ENCODE data around the gene OR52E5.

- TF ChIP-seq, protein P1, sequence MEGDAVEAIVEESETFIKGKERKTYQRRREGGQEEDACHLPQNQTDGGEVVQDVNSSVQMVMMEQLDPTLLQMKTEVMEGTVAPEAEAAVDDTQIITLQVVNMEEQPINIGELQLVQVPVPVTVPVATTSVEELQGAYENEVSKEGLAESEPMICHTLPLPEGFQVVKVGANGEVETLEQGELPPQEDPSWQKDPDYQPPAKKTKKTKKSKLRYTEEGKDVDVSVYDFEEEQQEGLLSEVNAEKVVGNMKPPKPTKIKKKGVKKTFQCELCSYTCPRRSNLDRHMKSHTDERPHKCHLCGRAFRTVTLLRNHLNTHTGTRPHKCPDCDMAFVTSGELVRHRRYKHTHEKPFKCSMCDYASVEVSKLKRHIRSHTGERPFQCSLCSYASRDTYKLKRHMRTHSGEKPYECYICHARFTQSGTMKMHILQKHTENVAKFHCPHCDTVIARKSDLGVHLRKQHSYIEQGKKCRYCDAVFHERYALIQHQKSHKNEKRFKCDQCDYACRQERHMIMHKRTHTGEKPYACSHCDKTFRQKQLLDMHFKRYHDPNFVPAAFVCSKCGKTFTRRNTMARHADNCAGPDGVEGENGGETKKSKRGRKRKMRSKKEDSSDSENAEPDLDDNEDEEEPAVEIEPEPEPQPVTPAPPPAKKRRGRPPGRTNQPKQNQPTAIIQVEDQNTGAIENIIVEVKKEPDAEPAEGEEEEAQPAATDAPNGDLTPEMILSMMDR (IDR thresholded peaks at IDR 0.05) = no peak
- no peak for TF ChIP-seq POLR2A (IDR thresholded peaks at IDR 0.05)
Measured at GRCh38 chr11:5928271-5928670, 35.3 kb downstream of the OR52E5 start.

Measured in esophagus squamous epithelium (tissue), 4 donors.